K562 (cell line): ENCODE results near the gene TEDC1. TPM values are rescaled to one million over a fixed set of nuclear protein-coding genes. Genes with fewer than 3 reads are reported as not detected.

Experiments used
- ATAC-seq: fragments of 200-7000 bp; cut with Tn5 transposase; 3 replicates; pipeline ENCODE4 v1.9.1; 2020; ENCODE audit warnings: moderate library complexity
- BruUV-seq: library from RNA; stranded (reverse); fragments of 400-500 nt; replicated peaks from 2 replicates; lab custom pipeline; 2021; lab: Mats Ljungman, UMichigan
- CTCF ChIA-PET: fragments of 300-600 bp; formaldehyde crosslinking; extraction: SDS; loops from one replicate; lab custom pipeline; 2021; ENCODE audit warnings: low intra/inter-chr PET ratio; lab: Yijun Ruan, JAX
- POLR2A ChIA-PET: fragments of 300-600, 350-650 bp; sonication (Branson Sonifier 250); formaldehyde crosslinking; extraction: SDS; loops from one replicate; lab custom pipeline; 2021; ENCODE audit warnings: antibody characterized with exemption, inconsistent platforms; lab: Yijun Ruan, JAX
- DNase-seq, 4 experiments: peaks; one replicate each; pipeline versions ENCODE4 v3.0.0 to v3.0.0-alpha.2; 2011 to 2018; ENCODE audit warnings: low spot score in 3 of 4, mixed read lengths in 3 of 4; ENCODE audit errors: extremely low read depth in 1 of 4
- FAIRE-seq: peaks from 2 replicates; lab custom pipeline; 2011; peaks lifted over from hg19 to GRCh38; lab: Jason Lieb, UNC
- H2AFZ ChIP-seq: 2 replicates; pipeline ENCODE4 v1.6.0; 2011; ENCODE audit warnings: low read depth, low read length, control low read depth, inconsistent platforms
- H3K27ac ChIP-seq: fragments of 200-600 bp; 3 replicates; pipeline ENCODE4 v1.8.0; 2011; ENCODE audit warnings: low read depth, mild to moderate bottlenecking, control low read depth, inconsistent platforms, low read length, moderate library complexity, mixed read lengths; ENCODE audit errors: extremely low read depth
- H3K27me3 ChIP-seq, 2 experiments: fragments of 300-600 bp in 1 of 2; 2 replicates in 1 of 2; 3 replicates in 1 of 2; pipeline versions ENCODE4 v1.6.0 to v1.8.0; 2011; ENCODE audit warnings: inconsistent platforms in 2 of 2, low read length in 2 of 2, mild to moderate bottlenecking in 1 of 2, mixed read lengths in 1 of 2, moderate library complexity in 1 of 2; ENCODE audit not compliant: control insufficient read depth in 2 of 2, insufficient read depth in 2 of 2
- H3K36me3 ChIP-seq: fragments of 300-600 bp; 3 replicates; pipeline ENCODE4 v1.8.0; 2011; ENCODE audit warnings: mild to moderate bottlenecking, low read length, inconsistent platforms; ENCODE audit not compliant: control insufficient read depth, insufficient read depth
- H3K4me1 ChIP-seq, 2 experiments: fragments of 200-600 bp in 1 of 2; replicated peaks in 1 of 2; 2 replicates in 1 of 2; 3 replicates in 1 of 2; pipeline versions ENCODE4 v1.5.1 to v1.8.0; 2011; ENCODE audit warnings: inconsistent platforms in 2 of 2, low read length in 2 of 2, mild to moderate bottlenecking in 1 of 2, mixed read lengths in 1 of 2, moderate library complexity in 1 of 2; ENCODE audit not compliant: control insufficient read depth in 2 of 2, insufficient read depth in 2 of 2
- H3K4me2 ChIP-seq: 2 replicates; pipeline ENCODE4 v1.6.1; 2011; ENCODE audit warnings: low read length, control low read depth, inconsistent platforms, mixed read lengths; ENCODE audit not compliant: insufficient read depth
- H3K4me3 ChIP-seq: fragments of 200-600 bp; sonication (generic), shearing (Covaris generic); 2 replicates; pipeline ENCODE4 v1.5.1; 2016; ENCODE audit warnings: control low read depth, inconsistent platforms
- H3K79me2 ChIP-seq: fragments of 200-600 bp; 3 replicates; pipeline ENCODE4 v1.8.0; 2011; ENCODE audit warnings: low read length, inconsistent platforms; ENCODE audit not compliant: control insufficient read depth, insufficient read depth
- H3K9ac ChIP-seq, 2 experiments: 2 replicates each; pipeline versions ENCODE4 v1.6.0 to v1.6.1; 2011; ENCODE audit warnings: low read depth in 2 of 2, low read length in 2 of 2, control low read depth in 1 of 2, inconsistent platforms in 1 of 2, mild to moderate bottlenecking in 1 of 2, mixed read lengths in 1 of 2; ENCODE audit not compliant: insufficient read depth in 1 of 2
- H3K9me1 ChIP-seq: one replicate; pipeline ENCODE4 v1.6.0; 2011; ENCODE audit warnings: inconsistent platforms, mild to moderate bottlenecking, low read length, moderate library complexity; ENCODE audit not compliant: control insufficient read depth, insufficient read depth
- H3K9me3 ChIP-seq: replicated peaks from 2 replicates; pipeline ENCODE4 v1.5.1; 2011; ENCODE audit warnings: low read depth, low read length, inconsistent platforms; ENCODE audit not compliant: control insufficient read depth, insufficient read depth
- H4K20me1 ChIP-seq: replicated peaks from 2 replicates; pipeline ENCODE4 v1.6.1; 2011; ENCODE audit warnings: low read length, inconsistent platforms, mixed read lengths; ENCODE audit not compliant: control insufficient read depth, insufficient read depth
- POLR2G ChIP-seq: fragments of 200-400 bp; formaldehyde crosslinking; IDR thresholded peaks from 2 replicates; pipeline ENCODE4 v1.6.1; 2017; ENCODE audit warnings: low read depth, mild to moderate bottlenecking, antibody characterized with exemption, low read length, moderate library complexity
- SMARCC2 ChIP-seq: fragments of 450-650 bp; IDR thresholded peaks from 2 replicates; pipeline ENCODE4 v1.6.1; 2017; ENCODE audit warnings: antibody characterized with exemption, moderate library complexity, mild to moderate bottlenecking, low read depth
- WGBS: fragments of 100-300 bp; shearing (Covaris generic); methylation state at CpG from one replicate; pipeline ENCODE4 v1.1.6; 2016; ENCODE audit warnings: low coverage, mixed read lengths; ENCODE audit not compliant: insufficient coverage; ENCODE audit errors: missing lambda C conversion rate; 5-methylcytosine and 5-hydroxymethylcytosine counted together
- in situ Hi-C: fragments of 300-500 bp; cut with MboI; formaldehyde crosslinking; loops from 4 replicates; pipeline ENCODE4 v1.15.0; 2018; ENCODE audit warnings: inconsistent platforms, mixed read lengths
- intact Hi-C: fragments of 100-400 bp; cut with micrococcal nuclease; formaldehyde crosslinking; loops from 2 replicates; pipeline ENCODE4 v1.14.2; 2022
- polyA plus RNA-seq, 8 experiments: library from polyadenylated mRNA; depleted of rRNA in 4 of 8; stranded (reverse) in 5 of 8; unstranded in 3 of 8; fragments of >200 nt; fragmentation: Nextera tagmentation in 2 of 8; fragmentation: Illumina TruSeq in 1 of 8; extraction: Ambion mirVana in 2 of 8; extraction: Trizol in 1 of 8; gene quantifications; 2 replicates each; pipeline versions ENCODE4 v1.2.1 to v1.2.3, GENCODE V29; 2011 to 2014; ENCODE audit warnings: inconsistent platforms in 1 of 8, missing spikeins in 1 of 8
- total RNA-seq, 7 experiments: library from RNA; depleted of rRNA in 6 of 7; stranded (reverse); fragments of >200 nt in 6 of 7; fragmentation: Illumina TruSeq in 2 of 7; extraction: Trizol in 2 of 7; gene quantifications; 2 replicates each; pipeline versions ENCODE4 v1.2.1 to v1.2.3, GENCODE V29; 2011 to 2021; ENCODE audit warnings: low replicate concordance in 1 of 7

TEDC1 gene
- total and polyA plus RNA-seq, 9 of the 15 experiments (the other 6 are each of a cell fraction or from before 2014, with no cell fraction given): 0.21 to 28.3 (median 5.9) TPM

DNA sequence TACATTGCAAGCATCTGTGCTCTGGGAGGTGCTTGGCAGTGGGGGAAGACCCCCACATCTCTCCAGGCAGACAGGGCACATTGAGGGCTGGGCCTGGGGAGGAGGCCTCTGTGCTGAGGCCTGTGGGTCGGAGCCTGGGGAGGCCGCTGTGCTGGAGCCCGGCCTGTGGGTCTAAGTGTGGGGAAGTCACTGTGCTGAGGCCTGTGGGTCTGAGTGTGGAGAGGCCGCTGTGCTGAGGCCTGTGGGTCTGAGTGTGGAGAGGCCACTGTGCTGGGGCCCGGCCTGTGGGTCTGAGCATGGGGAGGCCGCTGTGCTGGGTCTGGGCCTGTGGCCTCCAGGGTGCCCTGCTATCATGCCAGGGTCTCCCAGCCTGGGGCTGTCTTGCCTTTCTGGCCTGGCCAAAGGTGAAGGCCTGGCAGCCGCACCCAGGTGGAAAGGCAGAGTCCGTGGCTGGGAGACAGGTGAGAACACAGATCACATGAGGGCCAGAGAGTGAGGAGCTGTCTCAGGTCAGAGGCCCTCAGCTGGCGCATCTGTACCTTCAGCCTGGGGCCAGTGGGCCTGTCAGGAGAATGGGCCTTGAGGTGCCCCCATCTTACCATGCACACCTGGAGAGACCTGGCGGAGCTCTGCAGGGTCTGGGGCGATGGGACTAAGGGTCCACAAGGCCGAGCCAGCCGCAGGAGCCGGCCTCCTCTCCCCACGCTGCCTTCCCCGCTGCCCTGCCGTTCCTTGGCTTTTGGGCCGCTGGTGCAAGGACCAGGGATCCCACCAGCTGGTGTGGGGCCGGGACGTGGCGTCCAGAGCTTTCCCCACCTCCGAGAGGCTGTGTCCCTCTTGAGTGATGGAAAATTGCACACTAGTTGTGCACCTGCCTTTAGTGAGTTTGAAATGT lies 35.0 kb upstream of the TEDC1 start:
- Histone ChIP-seq H2AFZ (no peak overlapping the region), H3K9ac (no peak overlapping the region; a peak in 1 of 4 replicates), H3K36me3 (peaks cover 64% of the 10 kb centered on the region; the same call in 1 of the 3 replicates), H4K20me1 (no peaks in the 10 kb centered on the region), H3K4me1 (peaks cover 0 to 9% of the 10 kb centered on the region in 2 experiments; a peak in 2 of 5 replicates), H3K4me2 (no peak overlapping the region), H3K9me3 (no peaks in the 10 kb centered on the region), H3K4me3 (no peak overlapping the region), H3K79me2 (no peaks in the 10 kb centered on the region), H3K27ac (no peak overlapping the region), H3K27me3 (no peaks in the 10 kb centered on the region)
- intact Hi-C loops: no loop called here
- BruUV-seq: no TSS peak
- ATAC-seq: no peak
- 87% methylated on average over 14 of the region's 22 CpGs for WGBS
- POLR2A ChIA-PET: interaction anchor here (0.6 to 1.7 kb wide), 3 partner anchors 16 to 30 kb away, joined by 3 to 5 read pairs (median 3); no protein-coding TSS in a partner anchor
- DNase-seq: no peak
- no peak for FAIRE-seq
- CTCF ChIA-PET: no interaction called here
- TF ChIP-seq POLR2G (peak; percentile 41; the same call in 1 of the 2 replicates), SMARCC2 (no peak)
- TF ChIP-seq, all 486 proteins: peak for 1
- H3K9me1 ChIP-seq: no peaks in the 10 kb centered on the region
- in situ Hi-C loops: no loop called here
